VCaP (cell line): ENCODE data around the gene BMP2.

Experiments used
- H3K27ac ChIP-seq: fragments of 450-650 bp; 2 replicates; pipeline ENCODE4 v1.5.1; 2017
- TF ChIP-seq, protein P1 (sequence below): fragments of 450-650 bp; conservative IDR thresholded peaks from 2 replicates; pipeline ENCODE4 v1.5.1; 2017; ENCODE audit warnings: mild to moderate bottlenecking, moderate library complexity

BMP2 gene

DNA sequence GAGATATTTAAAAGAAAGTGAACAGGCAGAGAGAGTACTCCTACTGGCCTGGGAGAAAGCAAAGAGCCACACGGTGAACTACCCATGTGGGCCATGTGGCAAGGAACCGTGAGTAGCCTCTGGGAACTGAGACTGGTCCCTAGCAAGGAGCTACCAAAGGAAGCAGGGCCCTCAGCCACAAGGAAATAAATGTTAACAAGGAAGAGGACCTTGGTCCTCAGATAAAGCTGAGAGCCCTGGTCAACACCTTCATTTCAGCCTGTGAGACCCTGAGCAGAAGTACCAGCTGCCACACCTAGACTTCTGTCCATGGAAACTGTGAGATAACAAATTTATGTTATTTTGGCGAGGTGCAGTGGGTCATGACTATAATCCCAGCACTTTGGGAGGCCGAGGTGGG is 25.3 kb downstream of the BMP2 start:
- TF ChIP-seq, protein P1, sequence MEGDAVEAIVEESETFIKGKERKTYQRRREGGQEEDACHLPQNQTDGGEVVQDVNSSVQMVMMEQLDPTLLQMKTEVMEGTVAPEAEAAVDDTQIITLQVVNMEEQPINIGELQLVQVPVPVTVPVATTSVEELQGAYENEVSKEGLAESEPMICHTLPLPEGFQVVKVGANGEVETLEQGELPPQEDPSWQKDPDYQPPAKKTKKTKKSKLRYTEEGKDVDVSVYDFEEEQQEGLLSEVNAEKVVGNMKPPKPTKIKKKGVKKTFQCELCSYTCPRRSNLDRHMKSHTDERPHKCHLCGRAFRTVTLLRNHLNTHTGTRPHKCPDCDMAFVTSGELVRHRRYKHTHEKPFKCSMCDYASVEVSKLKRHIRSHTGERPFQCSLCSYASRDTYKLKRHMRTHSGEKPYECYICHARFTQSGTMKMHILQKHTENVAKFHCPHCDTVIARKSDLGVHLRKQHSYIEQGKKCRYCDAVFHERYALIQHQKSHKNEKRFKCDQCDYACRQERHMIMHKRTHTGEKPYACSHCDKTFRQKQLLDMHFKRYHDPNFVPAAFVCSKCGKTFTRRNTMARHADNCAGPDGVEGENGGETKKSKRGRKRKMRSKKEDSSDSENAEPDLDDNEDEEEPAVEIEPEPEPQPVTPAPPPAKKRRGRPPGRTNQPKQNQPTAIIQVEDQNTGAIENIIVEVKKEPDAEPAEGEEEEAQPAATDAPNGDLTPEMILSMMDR: no peak

DNA sequence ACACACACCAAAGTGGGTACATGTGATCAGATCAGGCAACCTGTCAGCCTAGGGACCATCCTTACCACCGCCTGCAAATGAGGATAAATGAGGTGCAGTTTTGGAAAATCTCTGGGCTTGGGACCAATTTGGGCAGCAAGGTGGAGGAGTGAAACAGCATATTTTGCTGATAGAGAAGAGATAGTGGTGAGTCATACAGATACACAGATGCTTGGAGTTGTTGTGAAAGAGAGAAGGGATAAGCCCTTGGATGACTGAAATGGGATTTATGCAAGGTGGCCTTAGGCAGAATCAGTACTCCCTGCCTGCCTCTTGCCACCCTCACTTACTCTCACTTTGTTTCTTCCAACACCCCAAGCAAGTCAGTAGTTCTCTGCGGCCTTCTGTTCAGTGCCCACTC is 34.7 kb downstream of the BMP2 start:
- H3K27ac ChIP-seq: no peak overlapping the region
- TF ChIP-seq, protein P1: no peak

More for the DNA sequence above, 25.3 kb downstream of the BMP2 start:
- H3K27ac ChIP-seq: no peak overlapping the region

DNA sequence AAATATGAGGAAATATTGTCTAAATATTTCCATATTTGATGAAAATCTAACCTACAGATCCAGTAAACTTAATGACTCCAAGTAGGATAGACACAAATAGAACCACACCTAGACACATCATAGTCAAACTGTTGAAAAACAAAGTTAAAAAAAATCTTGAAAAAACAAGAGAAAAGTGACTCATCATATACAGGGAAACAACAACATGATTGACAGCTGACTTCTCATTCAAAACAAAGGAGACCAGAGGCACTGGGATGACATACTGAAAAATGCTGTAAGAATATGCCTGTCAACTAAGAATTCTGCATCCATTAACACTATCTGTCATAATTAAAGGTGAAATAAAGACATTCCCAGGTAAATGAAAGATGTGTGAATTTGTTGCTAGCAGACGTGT is 38.8 kb downstream of the BMP2 start:
- no peak overlapping the region for H3K27ac ChIP-seq
- TF ChIP-seq, protein P1: no peak

DNA sequence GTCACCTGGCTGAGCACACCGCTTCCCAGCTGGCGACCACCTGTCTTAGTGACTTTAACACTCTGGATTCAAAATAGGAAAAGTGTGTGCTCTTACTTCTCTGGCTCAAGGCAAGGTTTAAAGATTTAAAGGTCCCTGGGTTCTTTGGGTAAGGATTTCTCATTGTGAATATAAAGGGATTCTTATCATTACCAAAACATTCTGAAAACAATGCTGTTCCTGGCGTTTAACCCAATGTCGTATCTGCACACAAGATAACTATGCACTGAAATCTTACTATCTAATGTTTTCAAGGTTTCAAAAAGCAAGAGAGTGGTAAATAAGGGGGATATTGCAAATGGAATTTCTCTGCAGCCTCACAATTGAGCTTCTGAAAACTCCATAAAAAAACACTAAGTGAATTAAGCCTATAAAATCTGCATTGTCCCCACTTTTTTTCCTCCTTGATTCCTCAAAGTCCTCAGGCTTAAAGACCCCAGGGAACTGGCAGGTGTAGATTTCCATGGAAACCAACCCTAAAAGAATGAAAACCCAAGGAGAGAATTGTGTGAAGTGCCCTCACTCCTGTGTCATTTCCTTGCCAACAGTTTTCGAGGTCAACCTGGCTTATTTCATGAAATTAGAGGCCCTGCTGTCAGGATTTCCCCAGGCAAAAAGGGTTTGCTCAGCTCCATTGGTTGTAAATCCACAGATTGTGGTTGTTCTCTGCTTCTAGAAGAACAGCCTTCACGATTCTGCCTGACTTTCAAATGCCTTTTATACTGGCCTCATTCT is 44.0 kb downstream of the BMP2 start:
- TF ChIP-seq, protein P1: no peak
- H3K27ac ChIP-seq: no peak overlapping the region

DNA sequence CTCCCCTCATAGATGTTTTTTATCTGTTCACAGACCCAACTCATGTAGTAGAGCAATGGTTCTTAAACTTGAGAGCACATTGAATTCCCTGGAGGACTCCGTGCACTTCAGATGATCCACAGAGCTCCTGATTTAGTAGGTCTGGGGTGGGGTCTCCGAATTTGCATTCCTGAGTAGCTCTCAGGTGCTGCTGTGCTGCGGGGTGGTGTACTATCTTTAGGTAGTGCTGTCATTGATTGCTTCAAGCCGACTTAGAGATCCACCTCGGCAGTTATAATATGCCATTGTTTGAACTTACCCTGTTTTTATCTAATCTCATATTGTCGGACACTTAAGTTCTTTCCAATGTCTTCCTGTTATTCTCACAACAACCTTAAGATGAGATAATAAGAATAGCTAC is 45.0 kb downstream of the BMP2 start:
- H3K27ac ChIP-seq: no peak overlapping the region
- TF ChIP-seq, protein P1: no peak

DNA sequence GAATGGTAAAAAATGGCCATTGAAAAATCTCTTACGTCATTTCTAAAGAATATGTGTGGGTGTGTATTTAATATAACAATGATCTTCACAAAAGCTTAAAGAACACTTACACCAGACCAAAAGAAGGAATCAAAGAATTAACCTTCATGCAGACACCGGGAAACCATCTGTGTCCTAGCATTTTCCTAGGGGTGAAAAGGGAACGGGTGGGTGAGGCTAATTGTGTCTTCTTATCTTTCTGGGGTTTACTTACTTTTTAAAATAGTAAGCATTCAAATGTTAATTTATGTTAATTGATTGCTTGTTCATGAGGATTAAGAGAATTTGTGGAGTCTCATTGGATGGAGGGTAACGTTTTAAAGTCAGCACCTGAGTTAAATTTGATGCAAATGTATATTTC is 47.5 kb downstream of the BMP2 start:
- TF ChIP-seq, protein P1: no peak
- no peak overlapping the region for H3K27ac ChIP-seq

DNA sequence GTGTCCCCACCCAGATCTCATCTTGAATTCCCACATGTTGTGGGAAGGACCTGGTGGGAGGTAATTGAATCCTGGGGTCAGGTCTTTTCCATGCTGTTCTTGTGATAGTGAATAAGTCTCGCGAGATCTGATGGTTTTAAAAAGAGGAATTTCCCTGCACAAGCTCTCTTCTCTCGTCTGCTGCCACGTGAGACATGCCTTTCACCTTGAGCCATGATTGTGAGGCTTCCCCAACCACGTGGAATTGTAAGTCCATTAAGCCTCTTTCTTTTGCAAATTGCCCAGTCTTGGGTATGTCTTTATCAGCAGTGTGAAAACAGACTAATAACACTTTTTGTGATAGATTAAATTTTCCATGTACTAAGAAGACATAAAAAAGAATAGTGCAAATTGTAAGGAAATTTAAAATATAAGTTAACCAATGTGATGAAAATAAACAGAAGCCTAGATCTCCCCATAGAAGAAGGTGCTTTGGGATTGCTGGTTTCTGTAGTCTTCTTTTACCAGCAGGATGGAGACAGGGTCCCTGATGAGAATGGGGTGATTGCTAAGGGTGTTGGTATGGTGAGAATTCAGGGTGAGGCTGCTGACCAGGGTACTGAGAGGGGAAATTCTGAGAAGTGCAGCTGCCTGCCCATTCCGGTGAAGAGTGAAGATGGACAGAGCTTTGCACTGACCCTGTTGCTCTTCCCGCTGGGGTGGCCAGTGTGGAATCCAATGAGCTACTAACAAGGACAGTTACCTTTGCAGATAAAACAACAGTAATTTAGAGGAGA is 50.7 kb downstream of the BMP2 start:
- TF ChIP-seq, protein P1: no peak
- no peak overlapping the region for H3K27ac ChIP-seq
